B cell (primary cell): ENCODE results near the gene DCP2. TPM values are rescaled to one million over a fixed set of nuclear protein-coding genes. Genes with fewer than 3 reads are reported as not detected.

ENCODE experiments used
- ATAC-seq: fragments of 200-7000 bp; cut with Tn5 transposase; one replicate; pipeline ENCODE4 v1.10.0; 2021; ENCODE audit warnings: low read depth, mild to moderate bottlenecking, moderate number of reproducible peaks, moderate library complexity
- CTCF ChIA-PET: fragments of 350-600 bp; sonication (Branson Sonifier 250); formaldehyde crosslinking; loops from one replicate; lab custom pipeline; 2021; ENCODE audit warnings: antibody characterized with exemption, inconsistent platforms; lab: Charles Lee
- POLR2A ChIA-PET: fragments of 350-600 bp; sonication (Branson Sonifier 250); formaldehyde crosslinking; loops from one replicate; lab custom pipeline; 2021; ENCODE audit warnings: antibody characterized with exemption; lab: Charles Lee
- DNase-seq: peaks from one replicate; pipeline ENCODE4 v3.0.0; 2013
- H2AFZ ChIP-seq: 2 replicates; pipeline ENCODE4 v1.6.1; 2012; ENCODE audit warnings: mild to moderate bottlenecking, low read depth, low read length; ENCODE audit not compliant: insufficient read depth, poor library complexity, severe bottlenecking
- H3K27ac ChIP-seq, 2 donors: 1 replicate in 1 of 2; 2 replicates in 1 of 2; pipeline ENCODE4 v1.5.1; 2012 to 2013; ENCODE audit warnings: low read length in 2 of 2, mild to moderate bottlenecking in 2 of 2, moderate library complexity in 1 of 2
- H3K27me3 ChIP-seq, 4 experiments: fragments of 200-600 bp in 1 of 4; sonication (generic) in 1 of 4; replicated peaks in 1 of 4; 1 replicate in 2 of 4; 2 replicates in 2 of 4; pipeline versions ENCODE4 v1.6.1 to v1.7.0; 2013 to 2016; ENCODE audit warnings: low read length in 3 of 4, mild to moderate bottlenecking in 2 of 4, mixed read lengths in 1 of 4, moderate library complexity in 1 of 4; ENCODE audit not compliant: insufficient read depth in 4 of 4, control insufficient read depth in 3 of 4; ENCODE audit errors: control extremely low read depth in 1 of 4
- H3K36me3 ChIP-seq, 2 experiments: replicated peaks in 1 of 2; 1 replicate in 1 of 2; 2 replicates in 1 of 2; pipeline versions ENCODE4 v1.6.1 to v1.7.1; 2013; ENCODE audit warnings: low read length in 1 of 2; ENCODE audit not compliant: insufficient read depth in 2 of 2, control insufficient read depth in 1 of 2; ENCODE audit errors: control extremely low read depth in 1 of 2, extremely low read depth in 1 of 2
- H3K4me1 ChIP-seq, 2 donors: fragments of 200-600 bp in 1 of 2; sonication (generic) in 1 of 2; 1 replicate in 1 of 2; 2 replicates in 1 of 2; pipeline versions ENCODE4 v1.5.1 to v1.6.1; 2013 to 2017; ENCODE audit warnings: low read length in 2 of 2; ENCODE audit not compliant: control insufficient read depth in 2 of 2, insufficient read depth in 2 of 2
- H3K4me2 ChIP-seq: replicated peaks from 2 replicates; pipeline ENCODE3; 2012; ENCODE audit warnings: mild to moderate bottlenecking, low read depth, low read length; ENCODE audit not compliant: poor library complexity, severe bottlenecking
- H3K4me3 ChIP-seq, 5 experiments: fragments of 200-600 bp in 1 of 5; sonication (generic) in 1 of 5; 1 replicate in 3 of 5; 2 replicates in 2 of 5; pipeline versions ENCODE4 v1.5.1 to v1.7.0; 2011 to 2016; ENCODE audit warnings: low read length in 4 of 5, mild to moderate bottlenecking in 4 of 5, low read depth in 2 of 5, control low read depth in 1 of 5, moderate library complexity in 1 of 5; ENCODE audit not compliant: insufficient read depth in 1 of 5; ENCODE audit errors: control extremely low read depth in 1 of 5, extremely low read depth in 1 of 5
- H3K79me2 ChIP-seq: fragments of 200-600 bp; sonication (generic); one replicate; pipeline ENCODE4 v1.6.0; 2016; ENCODE audit warnings: low read length; ENCODE audit not compliant: control insufficient read depth, insufficient read depth
- H3K9ac ChIP-seq: fragments of 200-600 bp; sonication (generic); 2 replicates; pipeline ENCODE4 v1.6.1; 2017; ENCODE audit warnings: mild to moderate bottlenecking, low read length, moderate library complexity
- H3K9me3 ChIP-seq, 3 donors: one replicate each; pipeline versions ENCODE4 v1.6.1 to v1.7.1; 2013; ENCODE audit warnings: low read length in 2 of 3; ENCODE audit not compliant: control insufficient read depth in 2 of 3, insufficient read depth in 1 of 3; ENCODE audit errors: control extremely low read depth in 1 of 3
- H4K20me1 ChIP-seq: 2 replicates; pipeline ENCODE4 v1.6.0; 2012; ENCODE audit warnings: mild to moderate bottlenecking, low read length; ENCODE audit not compliant: insufficient read depth, control insufficient read depth, poor library complexity, severe bottlenecking
- H3K27ac Mint-ChIP-seq: one replicate; pipeline ENCODE4 v1.8.0; 2021; ENCODE audit warnings: mixed read lengths
- H3K27me3 Mint-ChIP-seq: one replicate; pipeline ENCODE4 v1.8.0; 2021; ENCODE audit warnings: mixed read lengths
- H3K4me1 Mint-ChIP-seq: one replicate; pipeline ENCODE4 v1.8.0; 2021; ENCODE audit warnings: mixed read lengths
- H3K4me3 Mint-ChIP-seq: one replicate; pipeline ENCODE4 v1.8.0; 2021; ENCODE audit warnings: mixed read lengths
- H3K9me3 Mint-ChIP-seq: one replicate; pipeline ENCODE4 v1.8.0; 2022; ENCODE audit warnings: mixed read lengths; ENCODE audit not compliant: insufficient read depth
- EZH2 ChIP-seq: IDR thresholded peaks from 2 replicates; pipeline ENCODE4 v1.6.1; 2012; ENCODE audit warnings: borderline replicate concordance, low read depth, mild to moderate bottlenecking, moderate library complexity, low read length; ENCODE audit not compliant: insufficient read depth, poor library complexity, severe bottlenecking
- WGBS: methylation state at CpG from one replicate; pipeline ENCODE4 v1.1.5; 2013; ENCODE audit warnings: missing lambda C conversion rate; ENCODE audit not compliant: insufficient coverage; 5-methylcytosine and 5-hydroxymethylcytosine counted together
- intact Hi-C: fragments of 100-400 bp; cut with micrococcal nuclease; formaldehyde crosslinking; loops from one replicate; pipeline ENCODE4 v1.10.0; 2022
- polyA plus RNA-seq: library from polyadenylated mRNA; depleted of rRNA; stranded (reverse); fragments of >200 nt; gene quantifications from 2 replicates; pipeline ENCODE4 v1.2.3, GENCODE V29; 2012
- total RNA-seq, 2 donors: library from RNA; stranded (reverse); fragments of 120-200 nt in 1 of 2; gene quantifications; 1 replicate in 1 of 2; 2 replicates in 1 of 2; pipeline versions ENCODE4 v1.2.3 to v1.2.4, GENCODE V29; 2013 to 2022
- TF ChIP-seq, protein P1 (sequence below): fragments of 200-600 bp; IDR thresholded peaks from one replicate; pipeline ENCODE4 v1.8.0; 2022; ENCODE audit warnings: antibody characterized with exemption, mild to moderate bottlenecking

The DCP2 gene
- total and polyA plus RNA-seq, 2 donors (not counting 1 experiment from before 2014, with no cell fraction given), result 17.9 to 73.1 TPM

- Histone ChIP-seq H3K9me3 (no peaks in the 10 kb centered on the region), H3K27ac (peak overlapping the region in 1 of 2 donors; percentile 25), H3K4me2 (no peak overlapping the region), H4K20me1 (no peaks in the 10 kb centered on the region), H3K4me3 (no peak overlapping the region), H2AFZ (no peak overlapping the region), H3K9ac (no peak overlapping the region), H3K79me2 (no peaks in the 10 kb centered on the region), H3K27me3 (no peaks in the 10 kb centered on the region), H3K36me3 (peaks cover 0 to 9% of the 10 kb centered on the region in 2 experiments), H3K4me1 (peaks cover 14 to 15% of the 10 kb centered on the region in 2 donors)
- ChIA-PET CTCF (interaction anchor here (0.9 kb wide), 1 partner anchor 101 kb away, joined by 3 read pairs; no protein-coding TSS in a partner anchor), POLR2A (no interaction called here)
- H3K4me3 Mint-ChIP-seq, result no peak overlapping the region
- no peak for TF ChIP-seq EZH2
- TF ChIP-seq, protein P1, sequence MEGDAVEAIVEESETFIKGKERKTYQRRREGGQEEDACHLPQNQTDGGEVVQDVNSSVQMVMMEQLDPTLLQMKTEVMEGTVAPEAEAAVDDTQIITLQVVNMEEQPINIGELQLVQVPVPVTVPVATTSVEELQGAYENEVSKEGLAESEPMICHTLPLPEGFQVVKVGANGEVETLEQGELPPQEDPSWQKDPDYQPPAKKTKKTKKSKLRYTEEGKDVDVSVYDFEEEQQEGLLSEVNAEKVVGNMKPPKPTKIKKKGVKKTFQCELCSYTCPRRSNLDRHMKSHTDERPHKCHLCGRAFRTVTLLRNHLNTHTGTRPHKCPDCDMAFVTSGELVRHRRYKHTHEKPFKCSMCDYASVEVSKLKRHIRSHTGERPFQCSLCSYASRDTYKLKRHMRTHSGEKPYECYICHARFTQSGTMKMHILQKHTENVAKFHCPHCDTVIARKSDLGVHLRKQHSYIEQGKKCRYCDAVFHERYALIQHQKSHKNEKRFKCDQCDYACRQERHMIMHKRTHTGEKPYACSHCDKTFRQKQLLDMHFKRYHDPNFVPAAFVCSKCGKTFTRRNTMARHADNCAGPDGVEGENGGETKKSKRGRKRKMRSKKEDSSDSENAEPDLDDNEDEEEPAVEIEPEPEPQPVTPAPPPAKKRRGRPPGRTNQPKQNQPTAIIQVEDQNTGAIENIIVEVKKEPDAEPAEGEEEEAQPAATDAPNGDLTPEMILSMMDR, result no peak
- ATAC-seq (no peak), DNase-seq (no peak)
- intact Hi-C loops, result no loop called here
- H3K27me3 Mint-ChIP-seq, result no peaks in the 10 kb centered on the region
- H3K27ac Mint-ChIP-seq, result no peak overlapping the region
- peaks cover 22% of the 10 kb centered on the region for H3K4me1 Mint-ChIP-seq
- WGBS, result 100% methylated on average over 4 of the region's 6 CpGs
- no peaks in the 10 kb centered on the region for H3K9me3 Mint-ChIP-seq
These were observed 47.6 kb downstream of the DCP2 start for GRCh38 chr5:113024076-113024697.

- Mint-ChIP-seq H3K4me1 (peaks cover 21% of the 10 kb centered on the region), H3K27me3 (no peaks in the 10 kb centered on the region), H3K4me3 (no peak overlapping the region), H3K27ac (no peak overlapping the region), H3K9me3 (no peaks in the 10 kb centered on the region)
- no peak for ATAC-seq
- ChIA-PET POLR2A (no interaction called here), CTCF (no interaction called here)
- intact Hi-C loops, result no loop called here
- no peaks in the 10 kb centered on the region for H3K79me2 ChIP-seq
- H3K27me3 ChIP-seq, result no peaks in the 10 kb centered on the region
- H3K36me3 ChIP-seq, result peaks cover 0 to 2% of the 10 kb centered on the region in 2 experiments
- H2AFZ ChIP-seq, result no peak overlapping the region
- no peak overlapping the region for H3K4me3 ChIP-seq
- H3K9me3 ChIP-seq, result no peaks in the 10 kb centered on the region
- no peak for TF ChIP-seq EZH2
- TF ChIP-seq, protein P1, result no peak
- DNase-seq, result no peak
- 92% methylated on average over 2 of the region's 4 CpGs for WGBS
- no peak overlapping the region for H3K27ac ChIP-seq
- no peak overlapping the region for H3K9ac ChIP-seq
- H3K4me2 ChIP-seq, result no peak overlapping the region
- H4K20me1 ChIP-seq, result no peaks in the 10 kb centered on the region
- peaks cover 14 to 15% of the 10 kb centered on the region in 2 donors for H3K4me1 ChIP-seq
These were observed 49.0 kb downstream of the DCP2 start for GRCh38 chr5:113025596-113025995.
